Ovary (tissue), 3 donors: ENCODE results near the gene GPRC5C.

Source experiments
- CTCF ChIP-seq, 3 donors: fragments of 450-650 bp in 2 of 3; fragments of 200-600 bp in 1 of 3; IDR thresholded peaks; one replicate each; pipeline versions ENCODE4 v1.5.1 to v1.8.0; 2016 to 2022; ENCODE audit warnings: antibody characterized with exemption in 3 of 3, mild to moderate bottlenecking in 1 of 3
- EP300 ChIP-seq: sonication (generic); formaldehyde crosslinking; IDR thresholded peaks from one replicate; pipeline ENCODE4 v1.6.1; 2017; ENCODE audit warnings: antibody characterized with exemption
- POLR2A ChIP-seq: fragments of 450-650 bp; IDR thresholded peaks from one replicate; pipeline ENCODE4 v1.6.1; 2017; ENCODE audit warnings: antibody characterized with exemption, mild to moderate bottlenecking, moderate library complexity
- donor health status: DM: no; HTN: no; CAD: no.

- TF ChIP-seq CTCF (IDR thresholded peaks at IDR 0.05) (no peak), POLR2A (no peak), EP300 (no peak)
These were observed 16.9 kb downstream of the GPRC5C start for GRCh38 chr17:74448756-74449155.
